Measurements from ENCODE around the gene CD177. TPM values are rescaled to one million over a fixed set of nuclear protein-coding genes. Genes with fewer than 3 reads are reported as not detected.
"Not testable (repeated sequence)": the region's sequence is repeated elsewhere in the genome, so short reads cannot be mapped to it uniquely, and the experiment has no call there.

Gene CD177
- polyA plus RNA-seq, 1 experiment, result 1.7 TPM

GRCh38 chr19:43337737-43338136, 15.7 kb upstream of the CD177 start:
- DNase-seq (ENCODE audit: low read depth), result no peak
- Histone ChIP-seq H3K36me3 (ENCODE audit: control insufficient read depth, insufficient read depth, low read length) (no peaks in the 10 kb centered on the region), H3K4me3 (ENCODE audit: low read depth, low read length) (no peak overlapping the region), H3K27me3 (ENCODE audit: control insufficient read depth, insufficient read depth, low read length) (peaks cover 4% of the 10 kb centered on the region; the same call in 1 of the 2 replicates)
- ChIA-PET CTCF (no interaction called here), POLR2A (no interaction called here)
- TF ChIP-seq CTCF (IDR thresholded peaks at IDR 0.05; ENCODE audit: insufficient read depth, low read depth, low read length), result no peak

- CTCF ChIA-PET, result interaction anchor here (0.9 kb wide), 1 partner anchor 109 kb away, joined by 3 read pairs; no protein-coding TSS in a partner anchor
- Histone ChIP-seq H3K36me3 (ENCODE audit: control insufficient read depth, insufficient read depth, low read length) (no peaks in the 10 kb centered on the region), H3K4me3 (ENCODE audit: low read depth, low read length) (no peak overlapping the region), H3K27me3 (ENCODE audit: control insufficient read depth, insufficient read depth, low read length) (peaks cover 4% of the 10 kb centered on the region; the same call in 1 of the 2 replicates)
- no peak for TF ChIP-seq CTCF (IDR thresholded peaks at IDR 0.05; ENCODE audit: insufficient read depth, low read depth, low read length)
- DNase-seq (ENCODE audit: low read depth), result no peak
- POLR2A ChIA-PET, result no interaction called here
Observed at GRCh38 chr19:43338530-43338929, 15.0 kb upstream of the CD177 start.

GRCh38 chr19:43339243-43339930, 14.1 kb upstream of the CD177 start:
- POLR2A ChIA-PET; DNase-seq (ENCODE audit: low read depth); H3K27me3 ChIP-seq (ENCODE audit: control insufficient read depth, insufficient read depth, low read length); H3K4me3 ChIP-seq (ENCODE audit: low read depth, low read length); H3K36me3 ChIP-seq (ENCODE audit: control insufficient read depth, insufficient read depth, low read length): not testable (repeated sequence)
- CTCF ChIA-PET, result interaction anchor here (0.9 kb wide), 1 partner anchor 108 kb away, joined by 3 read pairs; no protein-coding TSS in a partner anchor

- DNase-seq (ENCODE audit: low read depth); H3K36me3 ChIP-seq (ENCODE audit: control insufficient read depth, insufficient read depth, low read length); H3K27me3 ChIP-seq (ENCODE audit: control insufficient read depth, insufficient read depth, low read length); CTCF ChIA-PET; POLR2A ChIA-PET; H3K4me3 ChIP-seq (ENCODE audit: low read depth, low read length): not testable (repeated sequence)
Observed at GRCh38 chr19:43340101-43340500, 13.4 kb upstream of the CD177 start.

- H3K36me3 ChIP-seq (ENCODE audit: control insufficient read depth, insufficient read depth, low read length); POLR2A ChIA-PET; CTCF ChIA-PET; H3K27me3 ChIP-seq (ENCODE audit: control insufficient read depth, insufficient read depth, low read length); H3K4me3 ChIP-seq (ENCODE audit: low read depth, low read length); DNase-seq (ENCODE audit: low read depth): not testable (repeated sequence)
Observed at GRCh38 chr19:43341098-43341497, 12.4 kb upstream of the CD177 start.

- CTCF ChIA-PET; H3K4me3 ChIP-seq (ENCODE audit: low read depth, low read length); H3K36me3 ChIP-seq (ENCODE audit: control insufficient read depth, insufficient read depth, low read length); POLR2A ChIA-PET; DNase-seq (ENCODE audit: low read depth); H3K27me3 ChIP-seq (ENCODE audit: control insufficient read depth, insufficient read depth, low read length): not testable (repeated sequence)
Observed at GRCh38 chr19:43342104-43342503, 11.4 kb upstream of the CD177 start.

- H3K4me3 ChIP-seq (ENCODE audit: low read depth, low read length); POLR2A ChIA-PET; DNase-seq (ENCODE audit: low read depth); H3K27me3 ChIP-seq (ENCODE audit: control insufficient read depth, insufficient read depth, low read length); H3K36me3 ChIP-seq (ENCODE audit: control insufficient read depth, insufficient read depth, low read length): not testable (repeated sequence)
- CTCF ChIA-PET, result interaction anchor here (0.9 kb wide), 1 partner anchor 11 kb away, joined by 3 read pairs; no protein-coding TSS in a partner anchor
Observed at GRCh38 chr19:43344347-43344925, 9.1 kb upstream of the CD177 start.

GRCh38 chr19:43349813-43350212, 3.7 kb upstream of the CD177 start:
- DNase-seq (ENCODE audit: low read depth); CTCF ChIA-PET; H3K4me3 ChIP-seq (ENCODE audit: low read depth, low read length); H3K36me3 ChIP-seq (ENCODE audit: control insufficient read depth, insufficient read depth, low read length); POLR2A ChIA-PET: not testable (repeated sequence)
- H3K27me3 ChIP-seq (ENCODE audit: control insufficient read depth, insufficient read depth, low read length), result peaks cover 12% of the 10 kb centered on the region
